ENCODE results near the gene MGAT3. TPM values are rescaled to one million over a fixed set of nuclear protein-coding genes. Genes with fewer than 3 reads are reported as not detected.
A peak's percentile ranks its signal among the peaks of the same experiment; 100 is the strongest.

MGAT3 gene
- total RNA-seq, 1 experiment from 2014 or later, result 5.0 TPM

DNA sequence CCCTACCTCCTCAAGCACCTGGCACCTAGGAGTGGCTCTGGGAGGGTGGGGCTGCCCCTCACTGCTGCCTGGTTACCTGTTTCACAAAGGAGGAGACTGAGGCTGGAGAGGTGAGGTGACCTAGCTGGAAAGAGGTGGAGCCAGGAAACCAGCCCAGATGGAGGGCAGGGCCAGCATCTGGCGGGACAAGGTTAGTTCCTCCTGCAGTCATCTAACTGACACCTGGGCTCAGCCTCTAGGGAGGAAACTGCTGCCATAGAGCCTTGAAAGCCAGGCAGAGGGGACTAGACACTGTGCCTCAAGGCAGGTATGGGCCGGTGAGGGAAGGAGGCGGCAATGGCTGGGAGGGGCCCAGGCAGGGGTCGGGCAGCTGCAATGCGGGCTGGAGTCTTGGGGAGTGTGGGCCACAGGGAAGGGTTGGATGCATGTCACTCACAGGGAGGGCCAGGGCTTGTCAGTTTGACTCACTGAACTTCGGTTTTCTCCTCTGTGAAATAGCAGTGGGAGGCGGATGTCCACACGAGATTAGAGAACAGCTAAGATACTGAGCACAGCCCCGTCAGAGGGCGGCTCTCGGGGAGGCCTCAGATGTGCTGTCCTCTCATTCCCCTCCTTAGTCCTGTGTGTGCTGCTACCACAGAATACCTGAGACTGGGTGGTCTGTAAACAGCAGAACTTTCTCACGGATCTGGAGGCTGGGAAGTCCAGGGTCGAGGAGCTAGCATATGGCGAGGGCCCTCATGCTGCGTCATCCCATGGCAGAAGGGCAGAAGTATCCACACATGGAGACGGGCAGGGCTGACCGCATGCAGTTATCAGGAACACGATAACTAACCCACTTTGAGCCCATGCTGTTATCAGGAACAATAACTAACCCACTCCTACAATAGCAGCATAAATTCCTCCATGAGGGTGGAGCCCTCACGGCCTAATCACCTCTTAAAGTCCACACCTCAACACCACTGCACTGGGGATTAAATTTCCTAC is 16.1 kb downstream of the MGAT3 start:
- Histone ChIP-seq H4K20me1 (ENCODE audit: control insufficient read depth, insufficient read depth, insufficient read length) (peaks cover 2% of the 10 kb centered on the region), H3K23me2 (ENCODE audit: insufficient read length, low read depth, low read length, poor library complexity, severe bottlenecking) (no peaks in the 10 kb centered on the region), H3K27me3 (ENCODE audit: insufficient read depth, low read length) (no peaks in the 10 kb centered on the region), H4K8ac (replicated peaks; ENCODE audit: insufficient read length, low read depth, low read length) (no peak overlapping the region), H3K18ac (ENCODE audit: insufficient read length, low read depth, low read length) (no peak overlapping the region), H3T11ph (ENCODE audit: low read length) (no peak overlapping the region), H2AFZ (ENCODE audit: low read length) (no peak overlapping the region), H3K79me2 (ENCODE audit: insufficient read depth, low read length) (no peaks in the 10 kb centered on the region), H3K79me1 (ENCODE audit: insufficient read depth, low read depth, low read length, poor library complexity, severe bottlenecking) (no peaks in the 10 kb centered on the region), H2AK5ac (ENCODE audit: insufficient read length, low read length) (no peak overlapping the region), H3K23ac (ENCODE audit: insufficient read length, low read depth, low read length) (no peak overlapping the region), H3K9ac (ENCODE audit: extremely low read depth, insufficient read length, low read length) (no peak overlapping the region), H3K56ac (ENCODE audit: insufficient read length, low read depth, low read length) (no peak overlapping the region), H3K4me1 (ENCODE audit: insufficient read depth, low read length) (peaks cover 3% of the 10 kb centered on the region; the same call in 1 of the 2 replicates), H3K4me2 (ENCODE audit: insufficient read depth, insufficient read length, low read length) (no peak overlapping the region), H3K9me3 (ENCODE audit: control insufficient read depth, low read depth, low read length) (no peaks in the 10 kb centered on the region), H2BK20ac (ENCODE audit: low read depth, low read length, poor library complexity, severe bottlenecking) (no peak overlapping the region), H2BK5ac (ENCODE audit: insufficient read length, low read length) (no peak overlapping the region), H2BK120ac (ENCODE audit: low read depth, low read length, poor library complexity, severe bottlenecking) (no peak overlapping the region), H2BK15ac (ENCODE audit: low read depth, low read length) (no peak overlapping the region), H3K27ac (ENCODE audit: insufficient read length, low read depth, low read length) (no peak overlapping the region), H4K91ac (ENCODE audit: insufficient read length, low read depth, low read length) (no peak overlapping the region), H3K14ac (ENCODE audit: insufficient read depth, low read length) (no peak overlapping the region), H4K5ac (ENCODE audit: insufficient read length, low read depth, low read length) (no peak overlapping the region), H3K4ac (ENCODE audit: low read depth, low read length) (no peak overlapping the region), H2BK12ac (ENCODE audit: insufficient read length, low read depth, low read length) (no peak overlapping the region)
- Mint-ChIP-seq H3K27me3 (ENCODE audit: low read depth) (peaks cover 8% of the 10 kb centered on the region), H3K4me1 (peaks cover 49 to 69% of the 10 kb centered on the region in 2 experiments), H3K4me3 (peak overlapping the region in 1 of 2 experiments; percentile 40; a peak in 1 of 5 replicates), H3K36me3 (ENCODE audit: insufficient read depth in 1 of 3, low read depth in 3 of 3) (no peaks in the 10 kb centered on the region), H3K27ac (peak overlapping the region in 2 of 3 experiments; percentile 32 to 55; a peak in 1 of 7 replicates), H3K9me3 (no peaks in the 10 kb centered on the region)
- TF ChIP-seq, protein P1, sequence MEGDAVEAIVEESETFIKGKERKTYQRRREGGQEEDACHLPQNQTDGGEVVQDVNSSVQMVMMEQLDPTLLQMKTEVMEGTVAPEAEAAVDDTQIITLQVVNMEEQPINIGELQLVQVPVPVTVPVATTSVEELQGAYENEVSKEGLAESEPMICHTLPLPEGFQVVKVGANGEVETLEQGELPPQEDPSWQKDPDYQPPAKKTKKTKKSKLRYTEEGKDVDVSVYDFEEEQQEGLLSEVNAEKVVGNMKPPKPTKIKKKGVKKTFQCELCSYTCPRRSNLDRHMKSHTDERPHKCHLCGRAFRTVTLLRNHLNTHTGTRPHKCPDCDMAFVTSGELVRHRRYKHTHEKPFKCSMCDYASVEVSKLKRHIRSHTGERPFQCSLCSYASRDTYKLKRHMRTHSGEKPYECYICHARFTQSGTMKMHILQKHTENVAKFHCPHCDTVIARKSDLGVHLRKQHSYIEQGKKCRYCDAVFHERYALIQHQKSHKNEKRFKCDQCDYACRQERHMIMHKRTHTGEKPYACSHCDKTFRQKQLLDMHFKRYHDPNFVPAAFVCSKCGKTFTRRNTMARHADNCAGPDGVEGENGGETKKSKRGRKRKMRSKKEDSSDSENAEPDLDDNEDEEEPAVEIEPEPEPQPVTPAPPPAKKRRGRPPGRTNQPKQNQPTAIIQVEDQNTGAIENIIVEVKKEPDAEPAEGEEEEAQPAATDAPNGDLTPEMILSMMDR (conservative IDR thresholded peaks at IDR 0.05), result no peak
- peak; percentile 57 for DNase-seq
- no CpG with 5 or more reads among the region's 19 CpGs for WGBS (ENCODE audit: extremely low coverage, insufficient read length, low lambda C conversion rate)

Data from H9 (cell line).